Fibroblast of skin of left quadriceps (primary cell): ENCODE data around the gene PLA2G5.
"Not testable (repeated sequence)": the region's sequence is repeated elsewhere in the genome, so short reads cannot be mapped to it uniquely, and the experiment has no call there.

Experiments
- DNase-seq, 2 experiments: peaks; one replicate each; pipeline ENCODE4 v3.0.0-alpha.2; 2013; ENCODE audit warnings: low read depth in 2 of 2

Gene PLA2G5, protein sequence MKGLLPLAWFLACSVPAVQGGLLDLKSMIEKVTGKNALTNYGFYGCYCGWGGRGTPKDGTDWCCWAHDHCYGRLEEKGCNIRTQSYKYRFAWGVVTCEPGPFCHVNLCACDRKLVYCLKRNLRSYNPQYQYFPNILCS

DNA sequence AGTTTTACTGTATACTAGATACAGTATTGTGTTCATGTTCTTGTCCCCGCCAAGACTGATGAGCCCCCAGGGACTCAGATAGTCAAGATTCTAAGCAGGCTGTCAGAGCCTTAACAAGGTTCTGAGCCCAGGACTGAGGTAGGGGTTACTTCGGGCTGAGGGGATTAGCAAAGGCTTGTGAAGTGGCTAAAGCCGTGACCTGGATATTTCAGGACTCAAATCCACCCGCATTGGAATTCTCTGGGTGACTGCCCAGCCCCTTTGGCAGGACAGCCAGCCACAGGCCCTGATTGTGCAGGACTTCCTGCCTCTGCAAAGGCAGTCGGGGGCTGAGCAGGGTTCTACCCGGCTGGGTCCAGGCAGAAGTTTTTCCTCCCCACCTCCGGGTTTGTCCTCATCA lies at the start of gene PLA2G5:
PLA2G5 (plus strand) TSS at position 321 of the 400 bp plus-strand sequence. CDS start 14,637 bp downstream, outside the sequence.
- no peak for DNase-seq

DNA sequence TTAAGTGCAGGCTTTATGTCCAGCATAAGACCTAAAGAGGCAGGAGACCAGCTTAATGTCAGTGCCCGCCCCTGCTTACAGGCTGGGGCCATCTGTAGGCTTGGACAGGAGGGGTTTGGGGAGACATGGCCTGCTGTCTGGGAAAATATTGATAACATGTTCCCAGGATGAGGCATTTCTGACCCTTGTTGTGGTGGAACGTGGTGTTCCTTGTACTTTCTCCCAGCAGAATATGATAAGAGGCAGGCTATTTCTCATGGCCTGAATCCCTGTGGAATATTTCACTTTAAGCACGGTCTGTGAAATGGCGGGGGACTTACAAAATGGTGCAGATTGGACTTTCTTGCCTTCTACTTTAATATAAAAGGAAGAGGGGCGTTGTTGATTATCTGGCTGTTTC lies 41.9 kb upstream of the PLA2G5 start:
- DNase-seq: no peak

DNA sequence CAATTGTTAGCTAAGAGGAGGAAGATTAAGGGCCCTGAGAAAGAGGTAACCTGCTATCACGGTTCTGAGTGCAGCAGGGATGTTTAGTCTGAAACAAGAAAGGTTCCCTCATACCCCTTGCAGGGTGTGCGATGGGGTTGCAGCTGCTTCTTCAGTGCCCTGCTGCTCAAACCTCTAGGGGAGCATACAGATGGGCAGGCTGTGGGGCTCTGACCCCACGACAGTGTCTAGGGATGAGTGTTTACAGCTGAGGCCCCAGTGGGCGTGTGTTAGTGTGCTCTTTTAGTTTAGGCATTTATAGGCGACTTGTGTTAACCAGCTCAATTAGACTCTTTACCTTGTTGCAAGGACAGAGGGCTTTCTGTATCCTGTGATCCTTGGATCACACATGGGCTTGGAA lies 41.3 kb upstream of the PLA2G5 start:
- no peak for DNase-seq

DNA sequence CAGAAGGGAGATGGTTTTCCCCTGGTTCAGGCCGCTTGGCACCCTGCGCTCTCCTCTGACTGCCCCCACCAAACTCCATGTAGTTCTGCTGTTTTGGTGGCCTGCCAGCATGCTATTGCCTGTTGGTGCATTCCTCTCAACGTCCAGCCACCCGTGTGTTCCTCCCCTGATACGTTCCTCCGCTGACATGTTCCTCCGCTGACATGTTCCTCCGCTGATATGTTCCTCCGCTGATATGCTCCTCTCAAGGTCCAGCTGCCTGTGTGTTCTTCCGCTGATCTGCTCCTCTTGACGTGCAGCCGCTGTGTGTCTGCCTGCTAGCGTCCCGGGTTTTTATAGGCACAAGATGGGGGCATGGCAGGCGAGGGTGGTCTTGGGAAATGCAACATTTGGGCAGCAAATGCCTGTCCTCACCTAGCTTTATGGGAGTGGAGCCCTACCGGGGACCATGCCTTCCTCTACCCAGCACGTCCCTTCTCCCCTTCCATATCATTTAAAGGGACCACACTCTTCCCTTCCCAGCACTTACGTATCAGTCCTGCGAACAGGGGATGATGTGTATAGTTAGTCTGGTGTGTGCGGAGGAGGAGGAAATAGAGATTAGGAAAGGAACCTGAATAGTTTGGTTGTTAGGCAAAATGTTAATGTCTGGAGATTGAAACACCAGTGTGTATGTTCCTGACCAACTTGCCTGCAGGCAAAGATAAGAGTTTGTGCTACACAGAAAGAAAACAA lies 40.6 kb upstream of the PLA2G5 start:
- DNase-seq: no peak

DNA sequence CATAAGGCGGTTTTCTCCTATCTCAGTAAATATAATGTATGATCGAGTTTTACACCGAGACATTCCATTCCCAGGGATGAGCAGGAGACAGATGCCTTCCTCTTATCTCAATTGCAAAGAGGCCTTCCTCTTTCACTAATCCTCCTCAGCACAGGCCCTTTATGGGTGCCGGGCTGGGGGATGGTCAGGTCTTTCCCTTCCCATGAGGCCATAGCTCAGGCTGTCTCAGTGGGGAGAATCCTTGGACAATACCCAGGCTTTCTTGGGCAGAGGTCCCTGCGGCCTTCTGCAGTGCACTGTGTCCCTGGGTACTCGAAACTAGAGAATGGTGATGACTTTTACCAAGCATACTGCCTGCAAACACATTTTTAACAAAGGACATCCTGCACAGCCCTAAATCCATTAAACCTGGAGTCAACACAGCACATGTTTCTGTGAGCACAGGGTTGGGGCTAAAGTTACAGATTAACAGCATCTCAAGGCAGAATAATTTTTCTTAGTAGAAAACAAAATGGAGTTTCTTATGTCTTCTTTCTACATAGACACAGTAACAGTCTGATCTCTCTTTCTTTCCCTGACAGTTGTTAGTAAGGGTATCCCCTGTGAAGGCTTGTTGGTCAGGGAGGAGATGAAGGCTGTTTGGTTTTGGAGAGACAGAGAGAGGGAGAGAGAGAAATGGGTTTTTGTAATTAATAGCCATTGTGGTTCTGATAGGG lies 39.4 kb upstream of the PLA2G5 start:
- not testable (repeated sequence) for DNase-seq

DNA sequence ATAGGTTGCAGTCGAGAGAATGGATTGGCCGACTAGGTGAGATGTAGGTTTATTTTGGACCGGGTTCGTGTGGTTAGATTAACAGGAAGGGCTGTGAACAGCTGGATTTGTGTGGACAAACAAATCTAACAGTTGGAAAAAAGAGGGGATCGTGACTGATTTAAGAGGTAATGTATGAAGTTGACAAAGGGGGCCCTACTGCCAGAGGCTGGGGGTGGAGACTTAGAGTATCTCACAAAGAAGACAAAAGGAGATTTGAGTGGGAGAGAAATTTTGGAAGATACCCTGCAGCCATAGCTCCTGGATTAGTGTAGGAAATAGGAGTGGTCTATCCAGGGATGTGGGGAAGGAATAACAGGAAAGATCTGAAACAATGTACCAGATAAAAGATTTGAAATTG lies 38.8 kb upstream of the PLA2G5 start:
- no peak for DNase-seq

DNA sequence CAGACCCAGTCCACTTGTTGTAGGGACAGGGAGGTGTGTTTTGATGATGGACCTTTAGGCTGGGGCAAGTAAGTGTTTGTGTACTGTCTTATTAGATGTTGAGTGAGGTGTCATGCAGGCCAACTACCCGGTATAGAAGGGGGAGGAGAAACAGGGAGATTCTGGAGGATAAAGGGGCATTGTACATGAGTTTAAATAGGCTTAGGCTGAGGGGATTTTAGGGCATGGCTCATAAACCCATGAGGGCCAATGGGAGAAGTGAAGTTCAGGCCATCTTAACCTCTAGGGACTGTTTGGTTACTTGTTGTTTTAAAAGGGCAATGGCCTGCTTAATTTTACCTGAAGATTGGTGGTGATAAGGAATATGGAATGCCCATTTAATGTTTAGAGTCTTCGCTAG lies 38.2 kb upstream of the PLA2G5 start:
- DNase-seq: no peak

DNA sequence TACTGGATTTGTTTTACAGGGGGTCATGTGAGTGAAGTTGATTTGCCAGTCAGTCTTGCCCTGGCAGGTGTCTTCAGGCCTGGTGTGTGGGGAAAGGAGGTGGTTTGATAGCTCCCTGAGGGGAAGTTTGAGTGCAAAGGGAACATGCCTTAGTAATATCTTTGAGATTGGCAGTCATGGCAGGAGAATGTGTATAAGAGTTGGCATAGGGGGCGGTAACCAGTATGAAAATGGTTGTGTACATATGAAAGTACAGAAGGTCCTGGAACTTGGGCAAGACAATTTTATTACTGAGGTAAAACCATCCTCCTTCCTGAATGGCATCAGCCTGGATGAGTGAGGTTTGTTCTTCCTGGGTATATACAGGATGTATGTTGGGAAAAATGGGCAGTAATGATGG lies 37.6 kb upstream of the PLA2G5 start:
- DNase-seq: no peak

DNA sequence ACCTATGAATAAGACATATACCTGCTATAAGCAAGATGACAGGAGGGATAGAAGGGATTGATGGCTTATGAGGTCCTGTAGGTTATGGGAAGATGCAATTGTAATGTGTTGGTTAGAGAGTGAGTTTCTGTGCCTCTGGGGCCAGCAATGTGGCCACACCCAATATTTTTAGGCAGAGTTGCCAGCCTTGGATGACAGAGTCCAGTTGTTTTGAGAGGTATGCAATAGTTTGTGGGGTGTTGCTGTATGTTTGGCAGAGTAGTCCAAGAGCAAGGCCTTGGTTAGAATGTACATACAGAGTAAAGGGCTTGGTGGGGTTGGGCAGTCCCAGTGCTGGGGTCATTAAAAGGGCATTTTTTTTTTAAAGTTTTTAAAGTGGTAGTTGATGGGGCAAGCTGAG lies 36.6 kb upstream of the PLA2G5 start:
- DNase-seq: no peak

DNA sequence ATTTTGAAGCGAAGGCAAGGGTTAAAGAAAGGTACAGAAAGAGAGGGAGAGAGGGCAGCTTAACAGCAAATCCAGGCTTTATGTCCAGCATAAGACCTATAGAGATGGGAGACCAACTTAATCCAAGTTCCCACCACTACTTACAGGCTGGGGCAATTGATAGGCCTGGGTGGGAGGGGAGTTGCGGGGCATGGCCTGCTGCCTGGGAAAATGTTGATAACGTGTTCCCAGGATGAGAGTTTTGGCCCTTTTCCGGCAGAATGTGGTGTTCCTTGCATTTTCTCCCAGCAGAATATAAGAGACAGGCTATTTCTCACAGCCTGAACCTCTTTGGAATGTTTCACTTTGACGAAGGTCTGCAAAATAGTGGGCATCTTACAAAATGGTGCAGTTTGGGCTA lies 34.9 kb upstream of the PLA2G5 start:
- DNase-seq: no peak

DNA sequence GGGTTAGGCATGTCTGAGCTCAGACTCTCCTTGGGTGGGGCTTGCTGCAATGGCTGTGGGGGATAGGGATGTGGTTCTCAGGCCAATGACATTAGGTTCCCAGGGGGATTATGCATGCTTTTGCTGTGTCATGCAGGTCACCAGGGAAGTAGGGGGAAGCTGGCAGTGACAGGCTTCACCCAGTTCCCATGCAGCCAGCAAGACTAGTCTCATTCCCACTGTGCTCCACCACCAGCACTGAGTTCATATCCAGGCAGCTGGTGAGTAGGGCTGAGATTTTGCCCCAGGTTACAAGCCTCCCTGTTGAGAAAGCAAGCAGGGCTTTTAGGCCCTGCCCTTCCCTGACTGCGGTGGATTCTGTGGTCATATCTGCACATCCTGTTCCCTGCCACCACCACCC lies 32.1 kb upstream of the PLA2G5 start:
- no peak for DNase-seq

DNA sequence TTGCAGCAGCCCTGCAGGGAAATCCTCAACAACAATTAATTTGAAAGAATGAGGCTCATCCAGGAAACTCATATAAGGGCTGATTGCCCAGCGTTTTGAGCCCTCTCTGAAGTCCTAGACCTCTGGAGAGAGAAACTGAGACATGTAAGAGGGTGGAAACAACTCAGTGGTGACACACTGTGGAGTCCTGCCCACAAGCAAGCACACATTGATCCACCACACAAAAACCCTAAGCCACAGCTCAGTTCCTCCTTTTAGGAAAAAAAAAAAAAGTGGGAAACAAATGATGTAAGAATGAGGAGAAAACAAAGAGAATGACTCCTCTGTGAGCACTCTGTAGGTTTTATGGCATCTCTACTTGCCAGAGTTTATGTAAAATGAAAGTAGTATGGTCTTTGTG lies 22.9 kb upstream of the PLA2G5 start:
- no peak for DNase-seq

DNA sequence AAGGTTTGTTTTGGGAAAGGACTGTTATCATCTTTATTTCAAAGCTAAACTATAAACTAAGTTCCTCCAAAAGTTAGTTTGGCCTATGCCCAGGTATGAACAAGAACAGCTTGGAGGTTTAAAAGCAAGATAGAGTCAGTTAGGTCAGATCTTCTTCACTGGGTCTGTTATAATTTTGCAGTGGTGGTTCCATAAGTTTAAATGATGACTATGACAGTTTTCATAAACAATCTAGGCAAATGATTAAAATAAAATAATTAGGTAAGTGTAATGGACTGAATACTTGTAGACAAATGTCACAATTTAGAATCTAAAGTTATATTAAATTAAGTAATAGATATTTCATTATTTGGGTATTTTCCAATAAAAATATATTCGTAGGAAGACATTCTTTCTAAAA lies 21.4 kb upstream of the PLA2G5 start:
- DNase-seq: no peak

DNA sequence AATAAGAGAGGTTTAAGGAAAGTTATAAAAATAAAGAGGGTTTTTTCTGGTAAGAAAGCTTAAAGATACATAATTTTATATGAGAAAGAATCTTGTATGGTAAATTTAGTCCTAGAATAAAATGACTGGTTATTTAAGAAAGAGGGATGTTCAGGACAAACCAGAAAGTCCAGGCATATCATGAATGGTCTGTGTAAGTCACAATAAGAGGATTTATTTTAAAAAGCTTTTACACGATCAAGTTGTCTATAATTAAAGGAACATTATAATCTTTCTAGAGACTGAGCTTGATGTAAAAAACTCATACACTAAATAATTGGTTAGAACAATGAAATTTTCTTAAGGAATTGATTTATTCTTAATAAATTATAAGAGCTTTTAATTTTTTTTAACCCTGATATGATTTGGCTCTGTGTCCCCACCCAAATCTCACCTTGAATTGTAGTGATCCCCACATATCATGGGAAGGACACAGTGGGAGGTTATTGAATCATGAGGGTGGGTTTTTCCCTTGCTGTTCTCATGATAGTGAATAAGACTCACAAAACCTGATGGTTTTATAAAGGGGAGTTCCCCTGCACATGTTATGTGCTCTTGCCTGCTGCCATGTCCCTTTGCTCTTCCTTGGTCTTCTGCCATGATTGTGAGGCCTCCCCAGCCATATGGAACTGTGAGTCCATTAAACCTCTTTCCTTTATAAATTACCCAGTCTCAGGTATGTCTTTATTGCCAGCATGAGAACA lies 20.8 kb upstream of the PLA2G5 start:
- not testable (repeated sequence) for DNase-seq

DNA sequence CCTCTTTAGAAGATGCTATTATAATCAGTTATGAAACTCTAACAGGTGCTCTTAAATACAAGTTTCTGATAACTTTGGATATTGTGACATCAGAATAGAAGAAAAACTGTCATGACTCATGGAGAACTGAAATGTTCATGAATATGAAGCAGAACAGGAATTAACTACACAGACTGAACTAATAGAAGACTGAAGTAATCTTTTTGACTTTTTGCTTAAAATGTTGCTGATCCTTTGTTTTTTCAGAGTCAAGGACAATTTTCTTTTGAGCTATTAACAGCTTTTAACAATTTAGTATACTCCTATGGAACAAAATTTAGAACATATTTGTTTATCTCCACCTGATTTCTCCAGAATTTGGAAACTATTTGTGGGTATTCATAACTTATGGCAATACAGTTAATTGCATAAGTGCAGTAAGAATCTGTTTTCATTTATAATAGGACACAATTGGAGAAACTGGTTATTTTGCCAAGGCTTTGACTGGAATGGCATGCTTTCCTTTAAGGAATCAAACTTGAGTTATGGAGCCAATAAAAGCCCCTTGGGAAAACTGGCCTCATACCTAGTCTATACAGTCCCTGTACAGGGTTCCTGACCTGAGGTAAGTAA lies 18.7 kb upstream of the PLA2G5 start:
- DNase-seq: no peak

DNA sequence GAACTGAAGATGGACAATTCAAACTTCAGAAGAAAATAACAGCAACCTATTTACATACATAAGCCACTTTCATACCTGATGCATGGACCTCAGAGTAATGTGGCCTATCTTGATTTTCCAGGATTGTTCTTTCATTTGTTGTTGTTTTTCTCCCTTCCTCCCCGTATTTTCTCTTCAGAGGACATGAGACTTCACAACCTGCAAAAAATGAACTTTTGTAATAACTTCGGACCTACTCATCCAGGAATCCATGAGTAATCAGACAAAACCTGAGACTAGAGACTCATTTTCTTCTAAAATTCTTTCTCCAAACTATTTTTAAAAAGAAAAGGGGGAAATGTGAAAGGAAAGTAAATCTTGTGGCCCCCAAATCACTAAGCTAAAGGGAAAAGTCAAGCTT lies 17.6 kb upstream of the PLA2G5 start:
- no peak for DNase-seq

DNA sequence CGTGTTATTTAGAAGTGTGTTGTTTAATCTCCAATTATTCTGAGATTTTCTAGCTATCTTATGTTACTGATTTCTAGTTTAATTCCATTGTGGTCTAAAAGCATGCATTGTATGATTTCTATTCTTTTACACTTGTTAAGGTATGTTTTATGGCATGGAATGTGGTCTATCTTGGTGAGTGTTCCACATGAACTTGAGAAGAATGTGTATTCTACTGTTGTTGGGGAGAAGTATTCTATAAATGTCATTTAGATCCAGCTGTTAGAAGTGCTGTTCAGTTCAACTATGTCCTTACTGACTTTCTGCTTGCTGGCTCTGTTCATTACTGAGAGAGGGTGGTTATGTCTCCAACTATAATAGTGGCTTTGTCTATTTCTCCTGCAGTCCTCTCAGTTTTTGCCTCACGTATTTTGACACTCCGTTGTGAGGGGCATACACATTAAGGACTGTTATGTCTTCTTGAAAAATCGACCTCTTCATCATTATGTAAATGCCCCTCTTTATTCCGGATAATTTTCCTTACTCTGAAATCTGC lies 12.0 kb upstream of the PLA2G5 start:
- peak; percentile 14 to 17 for DNase-seq

DNA sequence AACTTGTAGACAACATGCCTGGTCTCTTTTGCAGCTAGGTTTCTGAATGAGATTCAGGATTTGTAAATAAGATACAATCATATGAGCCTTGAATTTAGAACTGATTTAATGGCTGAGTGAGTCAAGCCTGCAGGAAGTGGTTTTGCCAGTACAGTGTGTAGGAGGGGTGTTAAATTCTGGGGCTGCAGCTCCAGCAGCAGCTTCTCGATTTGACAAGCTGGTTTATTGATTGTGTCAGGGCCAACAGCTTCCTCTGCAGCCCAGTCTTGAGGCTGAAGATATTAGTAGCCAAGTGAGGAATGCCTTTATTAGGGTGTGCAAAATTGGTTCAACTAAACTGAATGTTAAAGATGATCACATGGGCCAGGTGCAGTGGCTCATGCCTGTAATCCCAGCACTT lies 11.5 kb upstream of the PLA2G5 start:
- peak; percentile 64 to 71 for DNase-seq

DNA sequence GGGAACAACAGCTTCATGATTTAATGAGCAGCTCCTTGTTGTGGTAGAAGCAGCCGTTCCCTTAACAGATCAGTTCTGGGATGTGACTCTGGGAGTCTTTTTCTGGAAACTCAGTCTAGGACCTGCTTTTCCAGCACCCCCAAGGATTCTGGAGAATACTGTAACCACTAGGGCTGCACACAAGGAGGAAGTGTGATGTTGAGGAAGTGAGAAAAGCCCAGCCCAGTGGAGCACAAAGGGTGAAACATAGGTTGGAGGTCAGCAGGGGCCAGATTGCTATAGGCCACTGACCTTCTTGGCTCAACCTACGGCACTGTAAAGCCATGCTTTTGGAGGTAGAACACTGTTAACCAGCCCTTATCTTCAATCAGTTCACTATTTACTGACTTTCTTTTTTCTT lies 10.1 kb upstream of the PLA2G5 start:
- no peak for DNase-seq

DNA sequence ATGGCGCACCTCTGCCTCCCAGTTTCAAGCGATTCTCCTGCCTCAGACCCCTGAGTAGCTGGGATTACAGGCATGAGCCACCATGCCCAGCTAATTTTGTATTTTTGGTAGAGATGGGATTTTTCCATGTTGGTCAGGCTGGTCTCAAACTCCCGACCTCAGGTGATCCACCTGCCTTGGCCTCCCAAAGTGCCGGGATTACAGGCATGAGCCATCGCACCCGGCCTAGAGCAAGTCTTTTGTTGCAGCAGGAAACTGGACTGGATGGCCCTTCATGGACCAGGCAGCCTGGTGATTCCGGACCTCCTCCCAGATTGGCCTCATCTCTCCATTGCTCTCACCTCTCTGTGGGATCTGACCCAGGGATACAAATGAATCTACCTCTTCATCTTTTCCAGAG lies 9.2 kb upstream of the PLA2G5 start:
- DNase-seq: not testable (repeated sequence)

DNA sequence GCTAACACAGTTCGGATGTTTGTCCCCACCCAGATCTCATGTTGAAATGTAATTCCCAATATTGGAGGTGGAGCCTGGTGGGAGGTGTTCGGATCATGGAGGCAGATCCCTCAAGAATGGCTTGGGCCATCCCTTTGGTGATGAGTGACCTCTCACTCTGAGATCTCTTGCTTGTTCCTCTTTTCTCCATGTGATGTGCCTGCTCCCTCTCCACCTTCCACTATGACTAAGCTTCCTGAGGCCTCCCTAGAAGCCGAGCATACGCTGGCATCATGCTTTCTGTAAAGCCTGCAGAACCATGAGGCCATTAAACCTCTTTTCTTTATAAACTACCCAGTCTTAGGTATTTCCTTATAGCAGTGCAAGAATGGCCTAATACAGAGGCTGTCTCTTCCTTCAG lies 8.1 kb upstream of the PLA2G5 start:
- no peak for DNase-seq

DNA sequence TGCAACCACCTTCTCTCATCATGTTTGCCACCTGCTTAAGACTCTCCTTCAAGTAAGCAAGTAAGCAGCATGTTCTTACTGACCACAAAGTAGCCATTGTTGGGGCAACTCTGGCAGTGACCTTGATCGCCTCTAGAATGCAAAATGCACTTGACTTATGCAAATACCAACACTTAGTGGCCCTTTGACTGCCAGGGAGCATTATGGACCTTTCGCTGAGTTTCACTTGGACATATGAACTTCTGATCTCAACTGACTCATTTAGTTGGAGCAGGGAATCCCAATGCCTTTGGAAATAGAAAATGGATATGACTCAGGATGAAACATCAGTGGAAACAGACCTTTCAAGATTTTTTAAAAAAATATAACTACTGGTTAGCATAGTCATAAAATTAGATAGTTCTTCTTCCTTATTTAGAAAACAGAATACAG lies 6.1 kb upstream of the PLA2G5 start:
- DNase-seq: peak; percentile 57 to 58
